ENCODE results near the gene SKI.

DNA sequence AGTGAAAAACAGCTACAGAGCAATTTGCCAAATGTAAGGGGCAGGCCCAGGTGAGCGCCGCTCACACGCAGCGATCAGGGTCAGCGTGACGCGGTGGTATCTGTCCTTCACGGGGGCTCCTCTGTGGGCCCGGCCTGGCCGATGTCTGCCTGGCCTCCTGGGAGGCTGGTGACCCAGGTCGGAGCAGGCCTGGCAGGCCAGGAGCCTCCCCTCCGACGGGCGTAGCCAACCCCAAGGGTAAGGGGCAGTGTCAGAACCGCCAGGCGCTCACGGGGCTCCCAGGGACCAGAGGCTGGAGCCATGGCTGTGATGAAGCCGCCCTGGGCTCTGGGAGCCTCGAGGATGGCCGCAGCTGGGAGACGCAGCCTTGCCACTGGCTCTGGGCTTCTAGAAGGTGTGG, 91.2 kb downstream of the SKI start:
- TF ChIP-seq, protein P1, sequence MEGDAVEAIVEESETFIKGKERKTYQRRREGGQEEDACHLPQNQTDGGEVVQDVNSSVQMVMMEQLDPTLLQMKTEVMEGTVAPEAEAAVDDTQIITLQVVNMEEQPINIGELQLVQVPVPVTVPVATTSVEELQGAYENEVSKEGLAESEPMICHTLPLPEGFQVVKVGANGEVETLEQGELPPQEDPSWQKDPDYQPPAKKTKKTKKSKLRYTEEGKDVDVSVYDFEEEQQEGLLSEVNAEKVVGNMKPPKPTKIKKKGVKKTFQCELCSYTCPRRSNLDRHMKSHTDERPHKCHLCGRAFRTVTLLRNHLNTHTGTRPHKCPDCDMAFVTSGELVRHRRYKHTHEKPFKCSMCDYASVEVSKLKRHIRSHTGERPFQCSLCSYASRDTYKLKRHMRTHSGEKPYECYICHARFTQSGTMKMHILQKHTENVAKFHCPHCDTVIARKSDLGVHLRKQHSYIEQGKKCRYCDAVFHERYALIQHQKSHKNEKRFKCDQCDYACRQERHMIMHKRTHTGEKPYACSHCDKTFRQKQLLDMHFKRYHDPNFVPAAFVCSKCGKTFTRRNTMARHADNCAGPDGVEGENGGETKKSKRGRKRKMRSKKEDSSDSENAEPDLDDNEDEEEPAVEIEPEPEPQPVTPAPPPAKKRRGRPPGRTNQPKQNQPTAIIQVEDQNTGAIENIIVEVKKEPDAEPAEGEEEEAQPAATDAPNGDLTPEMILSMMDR (IDR thresholded peaks at IDR 0.05) = no peak
- TF ChIP-seq POLR2AphosphoS5 (IDR thresholded peaks at IDR 0.05) (no peak), POLR2A (IDR thresholded peaks at IDR 0.05) (no peak), EP300 (IDR thresholded peaks at IDR 0.05) (no peak)

Data from upper lobe of left lung (tissue), 4 donors.